GM13976 (cell line): ENCODE results near the gene APBA2.
"Not testable (repeated sequence)": the region's sequence is repeated elsewhere in the genome, so short reads cannot be mapped to it uniquely, and the experiment has no call there.

ENCODE experiments used
- DNase-seq: peaks from one replicate; pipeline ENCODE4 v3.0.0; 2012; ENCODE audit warnings: low spot score
- in situ Hi-C: fragments of 300-500 bp; cut with MboI; formaldehyde crosslinking; loops from one replicate; pipeline ENCODE4 v1.12.0; 2022; ENCODE audit warnings: low sequenced_read_pairs, mixed read lengths, inconsistent platforms; ENCODE audit not compliant: unreplicated experiment
- TF ChIP-seq, protein P1 (sequence below): IDR thresholded peaks from 2 replicates; pipeline ENCODE4 v1.5.1; 2012; ENCODE audit warnings: borderline replicate concordance, mild to moderate bottlenecking; ENCODE audit not compliant: insufficient read depth; ENCODE audit errors: extremely low read depth, missing control alignments, control extremely low read depth

Gene APBA2

DNA sequence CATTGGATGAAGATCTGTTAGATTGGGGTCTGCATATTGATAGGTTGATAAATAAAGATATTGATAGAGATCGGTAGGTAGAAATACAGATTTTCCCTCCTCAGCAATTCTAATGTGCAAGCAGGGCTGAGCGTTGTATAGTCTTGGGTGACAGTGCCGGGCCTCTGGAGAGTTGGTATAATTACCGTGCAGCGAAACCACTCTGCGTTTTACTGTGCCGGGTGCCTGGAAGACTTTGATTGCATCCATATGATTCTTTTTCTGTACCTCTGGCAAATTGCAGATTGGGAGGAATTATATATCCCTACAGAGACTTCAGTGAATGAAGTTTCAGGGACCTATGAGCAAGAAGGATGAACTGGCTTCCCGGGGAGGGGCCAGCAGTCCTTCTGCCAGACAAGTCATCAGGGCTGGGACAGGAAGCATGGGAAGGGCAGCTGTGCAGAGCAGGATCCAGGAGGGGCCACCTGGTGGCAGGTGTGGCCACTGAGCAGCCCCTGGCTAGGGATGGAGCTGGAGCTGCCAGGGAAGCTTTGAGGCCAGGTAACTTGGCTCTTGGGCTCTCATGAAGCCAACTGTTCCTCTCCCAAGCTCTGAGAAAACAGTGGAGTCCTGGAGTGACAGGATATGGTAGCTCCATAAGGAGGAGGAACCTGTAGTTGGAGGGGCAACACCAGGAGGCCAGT, 132.5 kb downstream of the APBA2 start:
- TF ChIP-seq, protein P1, sequence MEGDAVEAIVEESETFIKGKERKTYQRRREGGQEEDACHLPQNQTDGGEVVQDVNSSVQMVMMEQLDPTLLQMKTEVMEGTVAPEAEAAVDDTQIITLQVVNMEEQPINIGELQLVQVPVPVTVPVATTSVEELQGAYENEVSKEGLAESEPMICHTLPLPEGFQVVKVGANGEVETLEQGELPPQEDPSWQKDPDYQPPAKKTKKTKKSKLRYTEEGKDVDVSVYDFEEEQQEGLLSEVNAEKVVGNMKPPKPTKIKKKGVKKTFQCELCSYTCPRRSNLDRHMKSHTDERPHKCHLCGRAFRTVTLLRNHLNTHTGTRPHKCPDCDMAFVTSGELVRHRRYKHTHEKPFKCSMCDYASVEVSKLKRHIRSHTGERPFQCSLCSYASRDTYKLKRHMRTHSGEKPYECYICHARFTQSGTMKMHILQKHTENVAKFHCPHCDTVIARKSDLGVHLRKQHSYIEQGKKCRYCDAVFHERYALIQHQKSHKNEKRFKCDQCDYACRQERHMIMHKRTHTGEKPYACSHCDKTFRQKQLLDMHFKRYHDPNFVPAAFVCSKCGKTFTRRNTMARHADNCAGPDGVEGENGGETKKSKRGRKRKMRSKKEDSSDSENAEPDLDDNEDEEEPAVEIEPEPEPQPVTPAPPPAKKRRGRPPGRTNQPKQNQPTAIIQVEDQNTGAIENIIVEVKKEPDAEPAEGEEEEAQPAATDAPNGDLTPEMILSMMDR = no peak
- in situ Hi-C loops = no loop called here
- no peak for DNase-seq

DNA sequence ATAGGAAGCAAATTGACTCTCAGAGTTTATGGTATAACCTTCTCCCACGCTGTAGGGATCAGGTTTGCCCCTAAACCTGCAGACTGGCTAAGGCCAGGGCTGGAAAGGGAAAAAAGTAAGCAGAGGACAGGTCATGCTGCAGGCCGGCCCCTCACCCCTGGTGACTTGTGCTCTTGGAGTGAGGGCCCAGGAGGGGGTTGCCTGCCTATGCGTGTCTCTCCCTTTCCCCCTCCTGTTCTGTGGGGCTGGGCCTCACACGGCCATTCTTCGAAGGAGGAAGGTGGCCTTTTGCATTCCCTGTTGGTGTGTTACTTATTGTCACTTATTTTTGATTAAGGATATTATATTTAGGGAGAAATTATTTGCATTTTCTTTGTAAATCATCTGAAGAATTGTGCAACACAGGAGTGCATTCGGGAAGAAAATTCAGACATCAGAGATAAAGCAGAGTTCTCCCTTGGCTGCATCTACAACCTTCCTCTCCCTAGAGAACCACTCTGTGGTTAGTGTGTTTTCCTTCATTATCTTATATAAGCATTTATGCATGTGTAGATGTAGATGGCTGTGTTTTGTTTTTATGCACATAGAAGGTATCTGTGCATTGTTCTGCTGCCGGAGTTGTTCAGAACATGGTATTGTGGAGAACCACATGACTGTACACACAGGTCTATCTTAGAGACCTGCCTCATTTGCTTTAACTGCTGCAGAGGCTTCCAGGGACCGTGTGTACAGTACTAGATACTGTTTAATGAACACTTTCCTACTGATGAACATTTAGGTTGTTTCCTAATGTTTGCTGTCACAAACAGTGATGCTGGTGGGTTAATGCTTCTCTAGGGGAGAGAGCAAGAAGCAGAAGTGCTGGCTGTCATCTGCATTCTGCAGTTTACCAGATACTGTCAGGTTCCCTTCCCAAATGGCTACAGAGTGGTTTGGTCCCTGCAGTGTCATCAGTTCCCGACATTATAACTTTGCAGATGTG, 133.5 kb downstream of the APBA2 start:
- no peak for DNase-seq
- in situ Hi-C loops = no loop called here
- TF ChIP-seq, protein P1 = no peak

DNA sequence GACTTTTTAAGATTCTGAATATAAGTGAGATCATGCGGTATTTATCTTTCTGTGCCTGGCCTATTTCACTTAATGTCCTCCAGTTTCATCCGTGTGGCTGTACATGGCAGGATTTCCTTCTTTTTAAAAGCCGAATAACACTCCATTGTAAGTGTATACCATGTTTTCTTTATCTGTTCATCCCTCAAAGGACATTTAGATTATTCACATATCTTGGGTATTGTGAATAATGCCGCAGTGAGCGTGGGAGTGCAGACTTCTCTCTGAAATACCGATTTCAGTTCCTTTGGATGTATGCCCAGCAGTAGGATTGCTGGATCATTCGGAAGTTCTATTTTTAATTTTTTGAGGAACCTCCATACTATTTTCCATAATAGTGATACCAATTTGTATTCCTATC, 136.1 kb downstream of the APBA2 start:
- in situ Hi-C loops = no loop called here
- DNase-seq = no peak
- TF ChIP-seq, protein P1 = no peak

DNA sequence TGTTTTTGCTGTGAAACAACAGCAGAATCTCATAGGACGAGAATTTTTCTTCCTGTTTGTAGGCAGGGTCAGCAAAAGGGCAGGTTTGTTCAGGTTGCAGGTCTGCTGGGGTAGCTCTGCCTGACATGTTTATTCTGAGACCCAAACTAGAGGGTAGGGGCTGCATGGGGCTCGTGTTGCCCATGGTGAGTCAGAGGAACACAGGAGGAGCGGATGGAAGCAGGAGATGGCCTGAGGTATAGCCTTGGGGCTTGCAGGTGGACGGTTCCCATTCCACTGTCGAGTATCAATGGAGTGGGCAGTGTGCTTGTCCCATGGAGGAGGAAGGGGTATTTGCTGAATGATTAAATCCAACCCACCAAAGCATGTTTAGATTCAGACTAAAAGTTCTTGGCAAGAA, 138.9 kb downstream of the APBA2 start:
- no peak for DNase-seq
- in situ Hi-C loops = no loop called here
- TF ChIP-seq, protein P1 = no peak

DNA sequence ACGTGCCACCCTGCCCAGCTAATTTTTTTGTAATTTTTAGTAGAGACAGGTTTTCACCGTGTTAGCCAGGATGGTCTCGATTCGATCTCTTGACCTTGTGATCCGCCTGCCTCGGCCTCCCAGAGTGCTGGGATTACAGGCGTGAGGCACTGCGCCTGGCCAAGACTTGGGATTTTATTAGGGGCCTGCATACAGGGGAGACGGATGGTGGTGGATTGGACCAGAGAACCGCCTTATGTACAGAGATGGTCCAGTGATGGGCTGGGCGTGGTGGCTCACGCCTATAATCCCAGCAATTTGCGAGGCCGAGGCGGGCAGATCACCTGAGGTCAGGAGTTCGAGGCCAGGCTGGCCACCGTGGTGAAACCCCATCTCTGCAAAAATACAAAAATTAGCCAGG, 139.6 kb downstream of the APBA2 start:
- DNase-seq, in situ Hi-C loops: not testable (repeated sequence)

DNA sequence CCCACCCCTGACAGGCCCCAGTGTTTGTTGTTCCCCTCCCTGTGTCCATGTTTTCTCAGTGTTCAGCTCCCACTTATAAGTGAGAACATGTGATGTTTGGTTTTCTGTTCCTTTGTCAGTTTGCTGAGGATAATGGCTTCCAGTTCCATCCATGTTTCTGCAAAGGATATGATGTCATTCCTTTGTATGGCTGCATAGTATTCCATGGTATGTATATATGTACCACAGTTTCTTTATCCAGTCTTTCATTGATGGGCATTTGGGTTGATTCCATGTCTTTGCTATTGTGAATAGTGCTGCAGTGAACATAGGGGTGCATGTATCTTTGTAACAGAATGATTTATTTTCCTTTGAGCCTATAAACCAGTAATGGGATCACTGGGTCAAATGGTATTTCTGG, 142.4 kb downstream of the APBA2 start:
- in situ Hi-C loops, DNase-seq: not testable (repeated sequence)

DNA sequence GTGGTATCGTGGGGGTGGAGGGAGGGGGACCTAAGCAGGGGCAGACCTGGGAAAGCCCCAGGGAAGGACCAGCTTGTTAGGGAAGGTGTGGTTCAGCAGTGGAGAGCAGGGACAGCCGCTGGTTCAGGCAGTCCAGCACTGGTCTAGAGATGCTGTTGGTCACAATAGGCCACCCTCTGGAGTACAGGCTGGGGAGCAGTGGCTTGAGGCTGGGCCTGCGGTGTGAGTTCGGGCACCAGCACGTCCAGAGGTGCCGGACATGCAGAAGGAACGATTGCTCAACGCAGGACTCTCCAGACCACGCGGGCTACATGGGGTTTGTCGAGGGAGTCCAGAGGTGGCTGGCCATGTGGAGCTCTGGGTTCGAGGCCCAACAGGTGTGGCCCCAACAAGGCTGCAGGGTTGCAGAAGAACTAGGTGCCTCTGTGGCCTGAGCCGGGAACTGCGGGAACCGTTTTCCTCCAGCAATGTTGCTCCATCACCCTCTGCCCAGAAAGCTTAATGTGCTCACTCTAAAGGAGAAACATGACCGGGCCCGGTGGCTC, 143.9 kb downstream of the APBA2 start:
- DNase-seq = no peak
- in situ Hi-C loops = no loop called here
- TF ChIP-seq, protein P1 = no peak
